DMS153 treated with DMSO at 0.1 percent for 48 hours (cell line): ENCODE results near the gene SYAP1.
"Not testable (repeated sequence)": the region's sequence is repeated elsewhere in the genome, so short reads cannot be mapped to it uniquely, and the experiment has no call there.

ENCODE experiments used
- DNase-seq: peaks from one replicate; lab custom pipeline; 2025; ENCODE audit not compliant: unreplicated experiment; lab: John Stamatoyannopoulos, UW

The SYAP1 gene, protein sequence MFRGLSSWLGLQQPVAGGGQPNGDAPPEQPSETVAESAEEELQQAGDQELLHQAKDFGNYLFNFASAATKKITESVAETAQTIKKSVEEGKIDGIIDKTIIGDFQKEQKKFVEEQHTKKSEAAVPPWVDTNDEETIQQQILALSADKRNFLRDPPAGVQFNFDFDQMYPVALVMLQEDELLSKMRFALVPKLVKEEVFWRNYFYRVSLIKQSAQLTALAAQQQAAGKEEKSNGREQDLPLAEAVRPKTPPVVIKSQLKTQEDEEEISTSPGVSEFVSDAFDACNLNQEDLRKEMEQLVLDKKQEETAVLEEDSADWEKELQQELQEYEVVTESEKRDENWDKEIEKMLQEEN

DNA sequence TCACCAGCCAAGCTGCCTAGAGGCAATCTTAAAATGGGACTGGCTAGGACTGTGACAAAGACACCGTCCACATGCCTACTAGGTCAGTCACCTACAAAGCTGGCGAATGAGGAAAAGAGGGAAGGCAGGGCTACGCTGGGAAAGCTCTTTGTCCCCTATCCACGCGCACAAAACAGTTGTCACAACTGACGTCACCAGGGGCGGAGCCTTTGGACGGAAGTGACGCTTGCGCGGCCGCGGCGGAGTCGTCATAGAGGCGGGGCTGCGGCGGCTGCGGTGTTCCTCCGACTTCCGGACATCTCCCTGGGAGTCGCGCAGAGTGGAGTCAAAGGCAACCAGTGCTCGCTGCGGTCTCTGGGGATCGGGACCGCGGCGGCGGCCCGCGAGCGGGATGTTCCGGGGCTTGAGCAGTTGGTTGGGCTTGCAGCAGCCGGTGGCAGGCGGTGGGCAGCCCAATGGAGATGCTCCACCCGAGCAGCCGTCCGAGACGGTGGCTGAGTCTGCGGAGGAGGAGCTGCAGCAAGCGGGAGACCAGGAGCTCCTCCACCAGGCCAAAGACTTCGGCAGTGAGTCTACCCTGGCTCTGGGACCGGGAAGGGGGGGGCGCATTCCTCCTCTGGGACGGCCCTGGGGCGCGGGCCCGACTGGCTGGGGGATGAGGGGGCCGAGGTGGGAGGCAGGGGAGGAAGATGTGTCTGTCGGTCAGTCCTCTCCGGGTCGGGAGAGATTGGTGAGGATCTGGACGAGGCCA is at the start of gene SYAP1:
SYAP1 (plus strand) TSS at position 279 of the 751 bp plus-strand sequence; CDS start at position 392, 113 bp downstream.
- DNase-seq, result peak; percentile 61

DNA sequence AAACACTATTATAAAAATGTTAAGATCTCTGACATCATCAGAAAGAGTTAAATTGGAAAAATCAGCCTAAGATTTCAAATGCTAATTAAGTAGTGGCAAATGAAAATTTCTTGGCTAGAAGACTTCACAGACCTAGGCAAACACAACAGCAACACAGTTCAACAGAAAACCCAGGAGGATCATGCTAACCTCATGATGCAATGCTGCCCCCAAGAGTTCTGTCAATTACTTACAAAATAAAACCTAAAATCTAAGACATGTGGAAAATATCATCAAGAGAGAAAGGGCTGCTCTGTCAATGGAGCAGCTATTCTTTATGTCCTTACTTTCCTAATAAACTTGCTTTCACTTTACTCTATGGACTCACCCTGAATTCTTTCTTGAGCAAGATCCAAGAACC is 48.4 kb upstream of the SYAP1 start:
- no peak for DNase-seq

DNA sequence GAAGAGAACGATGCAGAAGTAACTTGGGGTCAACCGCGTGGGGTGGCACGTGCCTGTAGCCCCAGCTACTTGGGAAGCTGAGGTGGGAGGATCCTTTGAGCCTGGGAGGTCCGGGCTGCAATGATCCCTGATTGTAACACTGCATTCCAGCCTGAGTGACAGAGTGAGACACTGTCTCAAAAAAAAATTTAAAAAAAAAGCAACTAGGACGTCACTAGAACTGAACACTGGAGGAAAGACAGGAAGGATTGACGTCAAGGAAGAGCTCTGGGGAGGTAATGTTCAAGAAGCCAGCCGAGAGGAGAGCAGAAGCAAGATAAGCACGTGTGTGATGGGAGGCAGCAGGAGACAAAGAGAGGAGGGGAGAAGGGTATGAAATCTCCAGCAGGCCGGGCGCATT is 40.7 kb upstream of the SYAP1 start:
- DNase-seq, result no peak

- DNase-seq, result no peak
Measured at GRCh38 chrX:16683007-16683664, 36.3 kb upstream of the SYAP1 start.

GRCh38 chrX:16687514-16687913 is 31.9 kb upstream of the SYAP1 start:
- no peak for DNase-seq

DNA sequence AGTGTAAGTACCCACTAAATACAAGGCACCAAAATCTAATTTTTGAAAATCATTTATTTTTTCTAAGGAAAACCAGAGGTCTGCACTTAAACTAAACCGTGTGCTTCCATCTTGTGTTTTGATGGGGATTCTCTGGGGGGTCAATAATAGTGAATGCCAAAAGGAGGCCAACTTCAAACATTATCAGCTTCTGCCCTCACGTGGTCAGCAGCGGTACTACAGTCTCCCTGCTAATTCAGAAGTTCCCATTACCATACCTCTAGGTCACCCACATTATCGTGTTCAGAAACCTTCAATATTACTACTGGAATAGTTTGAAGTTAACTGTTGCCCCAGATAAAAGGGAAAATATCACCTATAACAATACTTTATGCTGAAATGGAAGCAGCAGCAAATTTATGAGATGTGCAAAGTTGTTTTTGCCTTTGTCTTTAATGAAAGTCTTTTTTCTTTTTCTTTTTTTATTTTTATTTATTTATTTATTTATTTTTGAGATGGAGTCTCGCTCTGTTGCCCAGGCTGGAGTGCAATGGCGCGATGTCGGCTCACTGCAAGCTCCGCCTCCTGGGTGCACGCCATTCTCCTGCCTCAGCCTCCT is 24.2 kb upstream of the SYAP1 start:
- DNase-seq, result no peak

DNA sequence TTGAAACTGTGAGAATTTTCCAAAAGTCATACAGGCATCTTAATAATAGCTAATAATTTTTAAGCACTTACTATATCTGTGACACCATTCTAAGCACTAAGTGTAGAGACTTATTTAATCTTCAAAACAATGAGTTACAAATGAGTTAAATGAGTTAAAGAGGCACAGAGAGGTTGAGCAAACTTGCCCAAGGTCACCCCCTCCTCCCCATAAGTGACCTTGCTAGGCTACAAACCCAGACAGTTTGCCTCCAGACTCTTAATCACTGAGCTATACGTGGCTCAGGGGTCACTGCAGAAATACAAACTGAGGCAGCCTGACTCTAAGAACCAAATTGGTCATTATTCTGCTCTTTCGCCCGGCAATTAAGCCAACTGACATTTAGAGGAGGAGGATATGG is 22.5 kb upstream of the SYAP1 start:
- DNase-seq, result no peak

DNA sequence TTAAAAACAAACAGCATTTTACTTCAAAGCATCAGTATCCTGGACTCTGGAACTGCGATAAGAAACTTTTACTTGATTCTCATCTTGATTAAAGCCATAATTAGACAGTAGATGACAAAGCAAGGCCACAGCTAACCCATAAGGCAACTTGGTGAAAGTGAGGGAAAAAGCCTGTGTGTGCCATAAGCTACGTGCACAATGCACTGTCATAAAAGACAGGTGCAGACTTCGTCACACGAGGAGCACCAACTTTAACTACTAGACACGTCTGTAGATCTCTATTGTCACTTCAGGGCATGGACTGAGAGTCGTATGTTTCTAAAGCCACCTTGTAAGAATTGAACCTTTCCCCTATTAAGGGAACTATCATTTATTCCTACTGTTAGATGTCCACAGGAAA is 20.0 kb upstream of the SYAP1 start:
- DNase-seq, result no peak

DNA sequence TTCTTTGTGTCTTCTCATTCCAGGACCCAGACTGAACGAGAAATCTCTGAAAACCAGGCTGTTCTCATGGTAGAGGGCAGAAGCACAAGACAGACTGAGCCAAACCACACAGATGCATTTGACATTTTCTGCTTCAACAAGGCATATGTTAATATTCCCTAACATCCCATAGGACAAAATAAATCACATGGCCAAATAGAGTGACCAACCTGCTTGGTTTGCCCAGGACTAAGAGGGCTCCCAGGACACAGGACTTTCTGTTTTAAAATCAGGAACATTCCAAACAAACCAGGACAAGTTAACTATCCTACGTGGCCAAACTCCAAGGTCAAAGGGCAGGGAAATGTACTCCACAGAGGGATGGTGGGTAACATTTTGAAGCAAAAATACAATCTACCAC is 18.7 kb upstream of the SYAP1 start:
- DNase-seq, result no peak

GRCh38 chrX:16702700-16703599 is 16.5 kb upstream of the SYAP1 start:
- DNase-seq, result no peak

DNA sequence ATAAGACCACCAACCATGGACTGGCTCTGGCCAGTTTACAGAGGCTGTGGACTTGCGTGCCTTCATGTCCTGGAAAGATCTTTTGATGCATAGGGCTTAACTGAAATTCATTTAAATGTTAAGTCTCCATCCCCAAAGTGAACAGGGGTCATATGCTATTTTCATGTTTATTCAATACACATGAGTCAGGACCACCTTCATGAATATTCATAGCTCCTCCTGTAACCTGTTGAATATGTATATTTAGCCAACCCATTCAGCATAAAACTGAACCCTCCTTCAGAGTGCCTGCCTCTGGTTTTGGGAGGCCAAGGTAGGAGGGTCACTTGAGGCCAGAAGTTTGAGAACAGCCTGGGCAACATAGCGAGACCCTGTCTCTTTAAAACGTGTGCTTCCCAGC is 14.0 kb upstream of the SYAP1 start:
- DNase-seq, result no peak

- DNase-seq, result no peak
Measured at GRCh38 chrX:16708016-16708415, 11.4 kb upstream of the SYAP1 start.

GRCh38 chrX:16711219-16711811 is 8.1 kb upstream of the SYAP1 start:
- peak; percentile 0 for DNase-seq

DNA sequence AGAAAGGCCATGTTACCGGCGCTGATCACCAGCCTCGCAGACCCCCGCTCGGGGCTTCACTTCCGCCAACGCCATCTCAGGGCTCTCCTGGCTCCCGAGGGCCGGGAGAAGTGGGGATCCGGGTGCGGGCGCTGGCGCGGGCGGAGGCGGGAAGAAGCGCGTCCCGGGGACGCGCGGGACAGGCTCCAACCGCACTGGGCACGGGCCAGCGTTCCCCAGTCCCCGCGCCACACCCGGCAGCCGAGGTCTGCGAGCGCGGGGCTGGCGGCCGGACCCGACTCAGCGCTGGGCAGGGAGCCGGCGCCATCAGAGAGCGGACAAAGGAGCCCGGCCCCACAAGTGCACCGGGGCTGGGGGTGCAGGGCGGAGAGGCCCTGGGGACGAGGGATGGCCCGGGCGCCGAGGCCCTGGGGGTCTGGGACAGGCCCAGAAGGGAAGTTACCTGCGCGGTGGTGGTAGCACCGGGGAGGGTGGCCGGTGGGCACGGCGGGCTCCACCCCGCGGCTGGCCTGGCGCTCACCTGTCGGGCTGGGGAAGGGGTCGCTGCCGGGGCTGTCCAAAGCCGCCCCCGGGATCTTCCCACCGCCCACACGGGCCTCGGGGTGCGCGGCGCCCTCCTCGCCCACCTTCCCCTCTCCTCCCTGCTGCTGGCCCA is 7.4 kb upstream of the SYAP1 start:
- no peak for DNase-seq

- peak; percentile 16 for DNase-seq
Measured at GRCh38 chrX:16712548-16713155, 6.8 kb upstream of the SYAP1 start, which contains the start of gene CTPS2. CTPS2 (minus strand) TSS chrX:16712669; CDS start chrX:16702902, 9,767 bp downstream.

DNA sequence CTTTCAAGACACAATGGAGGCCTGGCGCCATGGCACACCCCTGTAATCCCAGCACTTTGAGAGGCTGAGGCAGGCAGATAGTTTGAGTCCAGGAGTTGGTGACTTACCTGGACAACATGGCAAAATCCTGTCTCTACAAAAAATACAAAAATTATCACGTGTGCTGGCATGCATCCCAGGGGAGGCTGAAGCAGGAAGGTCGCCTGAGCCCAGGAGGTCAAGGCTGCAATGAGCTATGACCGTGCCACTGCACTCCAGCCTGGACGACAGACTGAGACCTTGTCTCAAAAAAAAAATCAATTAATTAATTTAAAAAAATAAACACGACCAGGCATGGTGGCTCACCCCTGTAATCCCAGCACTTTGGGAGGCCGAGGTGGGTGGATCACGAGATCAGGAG is 4.9 kb upstream of the SYAP1 start:
- DNase-seq, result no peak

DNA sequence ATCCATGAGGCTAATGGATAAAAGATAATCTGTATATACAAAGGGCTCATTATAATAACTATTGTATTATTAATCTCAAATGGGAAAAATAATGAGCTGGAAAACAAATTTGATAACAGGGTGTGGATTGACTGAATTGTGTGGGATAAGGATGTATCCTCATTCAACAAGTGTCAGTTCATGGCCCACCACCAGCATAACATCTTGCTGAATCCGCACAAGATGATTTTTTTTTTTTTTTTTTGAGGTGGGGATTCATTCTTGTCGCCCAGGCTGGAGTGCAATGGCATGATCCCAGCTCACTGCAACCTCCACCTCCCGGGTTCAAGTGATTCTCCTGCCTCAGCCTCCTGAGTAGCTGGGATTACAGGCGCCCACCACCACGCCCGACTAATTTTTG is 3.8 kb upstream of the SYAP1 start:
- DNase-seq, result not testable (repeated sequence)

- not testable (repeated sequence) for DNase-seq
Measured at GRCh38 chrX:16716451-16716850, 3.0 kb upstream of the SYAP1 start.

GRCh38 chrX:16718824-16719333 is 533 bp upstream of the SYAP1 start:
- no peak for DNase-seq
